GM12878 (cell line): ENCODE data around the gene ASNSD1. TPM values are rescaled to one million over a fixed set of nuclear protein-coding genes. Genes with fewer than 3 reads are reported as not detected.

Experiments used
- ATAC-seq: fragments of 200-7000 bp; cut with Tn5 transposase; 3 replicates; pipeline ENCODE4 v1.9.1; 2020; ENCODE audit warnings: mild to moderate bottlenecking, moderate library complexity
- BruUV-seq: library from RNA; stranded (reverse); fragments of 400-500 nt; replicated peaks from 2 replicates; lab custom pipeline; 2021; lab: Mats Ljungman, UMichigan
- CTCF ChIA-PET: fragments of 300-600 bp; sonication (Branson Sonifier 250); formaldehyde crosslinking; extraction: SDS; loops from one replicate; lab custom pipeline; 2021; ENCODE audit warnings: inconsistent platforms; lab: Yijun Ruan, JAX
- POLR2A ChIA-PET: fragments of 350-600 bp; formaldehyde crosslinking; extraction: SDS; loops from one replicate; lab custom pipeline; 2021; ENCODE audit warnings: inconsistent platforms; lab: Charles Lee
- RAD21 ChIA-PET: fragments of 300-600 bp; sonication (Branson Sonifier 250); formaldehyde crosslinking; loops from one replicate; lab custom pipeline; 2023; ENCODE audit warnings: antibody characterized with exemption; ENCODE audit not compliant: unreplicated experiment; lab: Charles Lee
- SMC1A ChIA-PET: fragments of 300-600 bp; sonication (Branson Sonifier 250); formaldehyde crosslinking; loops from one replicate; lab custom pipeline; 2023; ENCODE audit not compliant: unreplicated experiment, uncharacterized antibody; lab: Charles Lee
- DNase-seq: peaks from one replicate; pipeline ENCODE4 v3.0.0-alpha.2; 2011; ENCODE audit warnings: low read depth, low spot score
- FAIRE-seq: peaks from 3 replicates; lab custom pipeline; 2011; peaks lifted over from hg19 to GRCh38; lab: Jason Lieb, UNC
- H2AFZ ChIP-seq: 2 replicates; pipeline ENCODE4 v1.6.0; 2011; ENCODE audit warnings: low read depth, low read length, control low read depth; ENCODE audit not compliant: control insufficient read depth
- H3K27ac ChIP-seq: 2 replicates; pipeline ENCODE4 v1.5.1; 2011; ENCODE audit warnings: control low read depth; ENCODE audit not compliant: control insufficient read depth, insufficient read depth
- H3K27me3 ChIP-seq, 2 experiments: replicated peaks in 1 of 2; 2 replicates each; pipeline versions ENCODE4 v1.6.0 to v1.6.1; 2011; ENCODE audit warnings: low read length in 1 of 2; ENCODE audit not compliant: control insufficient read depth in 2 of 2, insufficient read depth in 2 of 2
- H3K36me3 ChIP-seq, 2 experiments: 2 replicates each; pipeline ENCODE4 v1.5.1; 2011; ENCODE audit warnings: low read length in 1 of 2; ENCODE audit not compliant: control insufficient read depth in 2 of 2, insufficient read depth in 2 of 2
- H3K4me1 ChIP-seq: 2 replicates; pipeline ENCODE4 v1.6.1; 2011; ENCODE audit warnings: mild to moderate bottlenecking, low read length, moderate library complexity, mixed read lengths; ENCODE audit not compliant: control insufficient read depth, insufficient read depth
- H3K4me2 ChIP-seq: 2 replicates; pipeline ENCODE4 v1.6.0; 2011; ENCODE audit warnings: control low read depth; ENCODE audit not compliant: control insufficient read depth, insufficient read depth
- H3K4me3 ChIP-seq: fragments of 200-600 bp; sonication (generic); 2 replicates; pipeline ENCODE4 v1.5.1; 2016
- H3K79me2 ChIP-seq: 2 replicates; pipeline ENCODE4 v1.6.0; 2011; ENCODE audit warnings: low read length; ENCODE audit not compliant: control insufficient read depth, insufficient read depth
- H3K9ac ChIP-seq: 2 replicates; pipeline ENCODE4 v1.8.0; 2011; ENCODE audit warnings: low read length, control low read depth, mixed read lengths; ENCODE audit not compliant: control insufficient read depth, insufficient read depth
- H3K9me3 ChIP-seq: replicated peaks from 3 replicates; pipeline ENCODE4 v1.5.1; 2011; ENCODE audit warnings: mild to moderate bottlenecking, low read length; ENCODE audit not compliant: control insufficient read depth, insufficient read depth
- H4K20me1 ChIP-seq: 2 replicates; pipeline ENCODE4 v1.6.0; 2011; ENCODE audit not compliant: control insufficient read depth, insufficient read depth
- CTCF ChIP-seq, 3 experiments: IDR thresholded peaks in 2 of 3; conservative IDR thresholded peaks in 1 of 3; 2 replicates each; pipeline ENCODE4 v1.5.1; 2011; ENCODE audit warnings: low read depth in 3 of 3, low read length in 3 of 3, mild to moderate bottlenecking in 3 of 3, control low read depth in 2 of 3, moderate library complexity in 2 of 3, inconsistent platforms in 1 of 3, mixed read lengths in 1 of 3; ENCODE audit not compliant: control insufficient read depth in 2 of 3, insufficient read depth in 1 of 3; ENCODE audit errors: extremely low read depth in 1 of 3
- MEF2A ChIP-seq: IDR thresholded peaks from 2 replicates; pipeline ENCODE4 v1.6.1; 2011; ENCODE audit warnings: low read depth, mild to moderate bottlenecking, low read length, moderate library complexity; ENCODE audit not compliant: insufficient read depth
- NRF1 ChIP-seq: conservative IDR thresholded peaks from 2 replicates; pipeline ENCODE4 v1.6.1; 2011; ENCODE audit warnings: mild to moderate bottlenecking, low read depth, low read length, improper control_type of control experiment
- RAD21 ChIP-seq: IDR thresholded peaks from 2 replicates; pipeline ENCODE4 v1.6.1; 2011; ENCODE audit warnings: mild to moderate bottlenecking, low read depth, low read length, moderate library complexity; ENCODE audit not compliant: insufficient read depth
- SMC3 ChIP-seq: IDR thresholded peaks from 2 replicates; pipeline ENCODE4 v1.6.1; 2011; ENCODE audit warnings: low read length, improper control_type of control experiment, borderline replicate concordance
- SREBF2 ChIP-seq: IDR thresholded peaks from 2 replicates; pipeline ENCODE4 v1.6.1; 2012; ENCODE audit warnings: mild to moderate bottlenecking, low read length
- SRF ChIP-seq, 2 experiments: IDR thresholded peaks; 2 replicates each; pipeline ENCODE4 v1.6.1; 2011; ENCODE audit warnings: low read depth in 2 of 2, low read length in 2 of 2, mild to moderate bottlenecking in 1 of 2, moderate library complexity in 1 of 2
- SUZ12 ChIP-seq: fragments of 200-600 bp; sonication (generic); IDR thresholded peaks from one replicate; pipeline ENCODE4 v1.6.1; 2018; ENCODE audit warnings: antibody characterized with exemption, mild to moderate bottlenecking; ENCODE audit not compliant: unreplicated experiment
- TBL1XR1 ChIP-seq: IDR thresholded peaks from 2 replicates; pipeline ENCODE4 v1.6.1; 2012; ENCODE audit warnings: low read depth, low read length, improper control_type of control experiment
- TCF7 ChIP-seq: IDR thresholded peaks from 2 replicates; pipeline ENCODE4 v1.6.1; 2014; ENCODE audit warnings: antibody characterized with exemption, borderline replicate concordance
- YBX1 ChIP-seq: fragments of 450-650 bp; IDR thresholded peaks from 2 replicates; pipeline ENCODE4 v1.6.1; 2016; ENCODE audit warnings: antibody characterized with exemption
- ZNF384 ChIP-seq: IDR thresholded peaks from 2 replicates; pipeline ENCODE4 v1.6.1; 2012; ENCODE audit warnings: low read depth, mild to moderate bottlenecking, low read length, improper control_type of control experiment, borderline replicate concordance
- WGBS: methylation state at CpG from one replicate; pipeline ENCODE4 v1.1.6; 2016; ENCODE audit warnings: low lambda C conversion rate; ENCODE audit not compliant: insufficient replicate concordance, insufficient coverage; ENCODE audit errors: missing lambda C conversion rate; 5-methylcytosine and 5-hydroxymethylcytosine counted together
- in situ Hi-C: fragments of 300-500 bp; cut with MboI; formaldehyde crosslinking; loops from 9 replicates; pipeline ENCODE4 v1.14.3; 2018; ENCODE audit warnings: mixed read lengths
- intact Hi-C: fragments of 100-400 bp; cut with micrococcal nuclease; formaldehyde crosslinking; loops from one replicate; pipeline ENCODE4 v1.14.2; 2022; ENCODE audit not compliant: unreplicated experiment
- polyA plus RNA-seq, 11 experiments: library from polyadenylated mRNA; depleted of rRNA in 4 of 11; unstranded in 6 of 11; stranded (reverse) in 5 of 11; fragments of >200 nt; fragmentation: Nextera tagmentation in 4 of 11; fragmentation: Illumina TruSeq in 1 of 11; extraction: Ambion mirVana in 4 of 11; extraction: Trizol in 1 of 11; gene quantifications; 1 replicate in 1 of 11; 2 replicates in 10 of 11; pipeline versions ENCODE4 v1.2.1 to v1.2.3, GENCODE V29; 2011 to 2016; ENCODE audit warnings: inconsistent platforms in 2 of 11, missing spikeins in 2 of 11, low read depth in 1 of 11
- total RNA-seq, 4 experiments: library from RNA; depleted of rRNA in 3 of 4; stranded (reverse); fragments of >200 nt in 3 of 4; fragmentation: Illumina TruSeq in 1 of 4; extraction: Trizol in 1 of 4; gene quantifications; 2 replicates each; pipeline versions ENCODE4 v1.2.1 to v1.2.3, GENCODE V29; 2013 to 2021
- TF ChIP-seq, protein P1 (sequence below): IDR thresholded peaks from 2 replicates; pipeline ENCODE4 v1.6.1; 2011; ENCODE audit warnings: mild to moderate bottlenecking, low read depth, low read length, moderate library complexity; ENCODE audit not compliant: insufficient replicate concordance
- TF ChIP-seq, protein P2 (sequence below): fragments of 450-650 bp; IDR thresholded peaks from 2 replicates; pipeline ENCODE4 v1.6.1; 2017; ENCODE audit warnings: mild to moderate bottlenecking, moderate library complexity

Gene ASNSD1
- total and polyA plus RNA-seq, 10 of the 15 experiments (the other 5 are each of a cell fraction or from before 2014, with no cell fraction given): 39.1 to 89.8 (median 72.1) TPM

- ATAC-seq (peak; percentile 88), FAIRE-seq (no peak), DNase-seq (no peak)
- CTCF ChIA-PET: interaction anchor here (0.7 to 5.2 kb wide), 16 partner anchors 7 to 374 kb away, joined by 3 to 95 read pairs (median 5); partner anchors contain the start of genes ANKAR, ASNSD1 and OSGEPL1
- Histone ChIP-seq H3K36me3 (no peaks in the 10 kb centered on the region), H3K4me3 (no peak overlapping the region), H3K4me1 (no peaks in the 10 kb centered on the region), H3K9ac (no peak overlapping the region), H4K20me1 (no peaks in the 10 kb centered on the region), H3K79me2 (no peaks in the 10 kb centered on the region), H3K27ac (no peak overlapping the region), H3K4me2 (no peak overlapping the region), H3K27me3 (no peaks in the 10 kb centered on the region), H2AFZ (no peak overlapping the region), H3K9me3 (no peaks in the 10 kb centered on the region)
- in situ Hi-C loops: no loop called here
- intact Hi-C loops: loop anchor here (1.0 to 2.0 kb wide), 2 partner anchors 23 to 37 kb away; partner anchors contain the start of genes ANKAR and ASNSD1
- RAD21 ChIA-PET: interaction anchor here (0.9 to 1.3 kb wide), 3 partner anchors 25 to 39 kb away, joined by 4 to 8 read pairs (median 6); no protein-coding TSS in a partner anchor
- SMC1A ChIA-PET: interaction anchor here (0.8 to 5.4 kb wide), 8 partner anchors 13 to 377 kb away, joined by 3 to 66 read pairs (median 3); partner anchors contain the start of genes ANKAR and ASNSD1
- POLR2A ChIA-PET: no interaction called here
- WGBS: 35% methylated on average over 6 of the region's 6 CpGs
- BruUV-seq: no TSS peak
- TF ChIP-seq TBL1XR1 (no peak), CTCF (IDR thresholded peaks at IDR 0.05 in 2 of 3, conservative IDR thresholded peaks at IDR 0.05 in 1 of 3; ENCODE audit: control insufficient read depth in 2 of 3, extremely low read depth in 1 of 3, insufficient read depth in 1 of 3, low read depth in 3 of 3, low read length in 3 of 3) (peak; percentile 35 to 49 (median 37); a peak in 5 of 6 replicates), MEF2A (no peak), NRF1 (no peak), SUZ12 (no peak), YBX1 (no peak), SMC3 (peak; percentile 62; the same call in 1 of the 2 replicates), TCF7 (no peak), ZNF384 (peak; percentile 88; the same call in 1 of the 2 replicates), SRF (IDR thresholded peaks at IDR 0.05; ENCODE audit: low read depth in 2 of 2, low read length in 2 of 2) (no peak), RAD21 (peak; percentile 44), SREBF2 (no peak)
- TF ChIP-seq, protein P1, sequence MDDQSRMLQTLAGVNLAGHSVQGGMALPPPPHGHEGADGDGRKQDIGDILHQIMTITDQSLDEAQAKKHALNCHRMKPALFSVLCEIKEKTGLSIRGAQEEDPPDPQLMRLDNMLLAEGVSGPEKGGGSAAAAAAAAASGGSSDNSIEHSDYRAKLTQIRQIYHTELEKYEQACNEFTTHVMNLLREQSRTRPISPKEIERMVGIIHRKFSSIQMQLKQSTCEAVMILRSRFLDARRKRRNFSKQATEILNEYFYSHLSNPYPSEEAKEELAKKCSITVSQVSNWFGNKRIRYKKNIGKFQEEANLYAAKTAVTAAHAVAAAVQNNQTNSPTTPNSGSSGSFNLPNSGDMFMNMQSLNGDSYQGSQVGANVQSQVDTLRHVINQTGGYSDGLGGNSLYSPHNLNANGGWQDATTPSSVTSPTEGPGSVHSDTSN: no peak
- TF ChIP-seq, protein P2, sequence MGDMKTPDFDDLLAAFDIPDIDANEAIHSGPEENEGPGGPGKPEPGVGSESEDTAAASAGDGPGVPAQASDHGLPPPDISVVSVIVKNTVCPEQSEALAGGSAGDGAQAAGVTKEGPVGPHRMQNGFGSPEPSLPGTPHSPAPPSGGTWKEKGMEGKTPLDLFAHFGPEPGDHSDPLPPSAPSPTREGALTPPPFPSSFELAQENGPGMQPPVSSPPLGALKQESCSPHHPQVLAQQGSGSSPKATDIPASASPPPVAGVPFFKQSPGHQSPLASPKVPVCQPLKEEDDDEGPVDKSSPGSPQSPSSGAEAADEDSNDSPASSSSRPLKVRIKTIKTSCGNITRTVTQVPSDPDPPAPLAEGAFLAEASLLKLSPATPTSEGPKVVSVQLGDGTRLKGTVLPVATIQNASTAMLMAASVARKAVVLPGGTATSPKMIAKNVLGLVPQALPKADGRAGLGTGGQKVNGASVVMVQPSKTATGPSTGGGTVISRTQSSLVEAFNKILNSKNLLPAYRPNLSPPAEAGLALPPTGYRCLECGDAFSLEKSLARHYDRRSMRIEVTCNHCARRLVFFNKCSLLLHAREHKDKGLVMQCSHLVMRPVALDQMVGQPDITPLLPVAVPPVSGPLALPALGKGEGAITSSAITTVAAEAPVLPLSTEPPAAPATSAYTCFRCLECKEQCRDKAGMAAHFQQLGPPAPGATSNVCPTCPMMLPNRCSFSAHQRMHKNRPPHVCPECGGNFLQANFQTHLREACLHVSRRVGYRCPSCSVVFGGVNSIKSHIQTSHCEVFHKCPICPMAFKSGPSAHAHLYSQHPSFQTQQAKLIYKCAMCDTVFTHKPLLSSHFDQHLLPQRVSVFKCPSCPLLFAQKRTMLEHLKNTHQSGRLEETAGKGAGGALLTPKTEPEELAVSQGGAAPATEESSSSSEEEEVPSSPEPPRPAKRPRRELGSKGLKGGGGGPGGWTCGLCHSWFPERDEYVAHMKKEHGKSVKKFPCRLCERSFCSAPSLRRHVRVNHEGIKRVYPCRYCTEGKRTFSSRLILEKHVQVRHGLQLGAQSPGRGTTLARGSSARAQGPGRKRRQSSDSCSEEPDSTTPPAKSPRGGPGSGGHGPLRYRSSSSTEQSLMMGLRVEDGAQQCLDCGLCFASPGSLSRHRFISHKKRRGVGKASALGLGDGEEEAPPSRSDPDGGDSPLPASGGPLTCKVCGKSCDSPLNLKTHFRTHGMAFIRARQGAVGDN: no peak
Observed at GRCh38 chr2:189698020-189698887, 37.0 kb downstream of the ASNSD1 start.
